ENCODE data around the gene CBX6.

CBX6 gene

GRCh38 chr22:38820020-38820419, 52.0 kb downstream of the CBX6 start:
- DNase-seq (ENCODE audit: low read depth) = no peak
- no peak overlapping the region for H3K4me3 ChIP-seq (ENCODE audit: low read length)
- TF ChIP-seq CTCF (IDR thresholded peaks at IDR 0.05; ENCODE audit: insufficient read depth, low read depth, low read length, missing control alignments) = no peak

GRCh38 chr22:38819387-38819940, 52.6 kb downstream of the CBX6 start:
- H3K4me3 ChIP-seq (ENCODE audit: low read length) = no peak overlapping the region
- DNase-seq (ENCODE audit: low read depth) = no peak
- no peak for TF ChIP-seq CTCF (IDR thresholded peaks at IDR 0.05; ENCODE audit: insufficient read depth, low read depth, low read length, missing control alignments)

GRCh38 chr22:38817196-38817595, 54.8 kb downstream of the CBX6 start:
- TF ChIP-seq CTCF (IDR thresholded peaks at IDR 0.05; ENCODE audit: insufficient read depth, low read depth, low read length, missing control alignments) = no peak
- DNase-seq (ENCODE audit: low read depth) = no peak
- no peak overlapping the region for H3K4me3 ChIP-seq (ENCODE audit: low read length)

GRCh38 chr22:38815842-38816241, 56.2 kb downstream of the CBX6 start:
- TF ChIP-seq CTCF (IDR thresholded peaks at IDR 0.05; ENCODE audit: insufficient read depth, low read depth, low read length, missing control alignments) = no peak

More at GRCh38 chr22:38815842-38816241, 56.2 kb downstream of the CBX6 start:
- DNase-seq (ENCODE audit: low read depth) = no peak
- no peak overlapping the region for H3K4me3 ChIP-seq (ENCODE audit: low read length)
